HG03342 (cell line): ENCODE results near the gene PCNX2.

Source experiments
- ATAC-seq: cut with Tn5 transposase; IDR thresholded peaks from one replicate; pipeline ENCODE4 v1.9.1; 2021; ENCODE audit warnings: mild to moderate bottlenecking, moderate library complexity; ENCODE audit not compliant: unreplicated experiment

PCNX2 gene

DNA sequence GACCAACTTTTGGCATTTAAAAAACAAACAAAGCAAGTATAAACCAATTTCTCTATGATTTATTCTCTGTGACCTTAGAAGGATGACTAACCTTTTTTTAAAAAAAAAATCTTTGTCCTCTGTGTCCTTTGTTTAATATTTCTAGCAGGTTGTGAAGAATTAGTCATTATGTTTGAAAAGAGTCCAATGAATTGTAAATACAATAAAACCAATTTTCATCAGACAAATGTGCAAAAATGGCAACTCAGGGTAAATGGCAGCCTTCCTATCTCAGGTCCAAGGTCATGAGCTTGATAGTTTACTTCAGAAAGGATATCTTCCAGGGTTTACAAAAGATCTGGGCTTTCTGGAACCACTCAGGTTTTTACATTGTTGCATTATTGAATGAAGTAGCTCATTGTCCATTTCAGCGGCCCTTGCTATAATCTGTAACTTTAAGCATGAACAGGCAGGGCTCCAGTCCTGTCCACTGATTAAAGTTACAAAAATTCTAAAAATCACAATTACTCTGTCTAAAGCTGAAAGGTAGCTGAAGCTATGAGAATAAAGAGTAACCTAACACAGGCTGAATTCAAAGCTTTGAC, 20.3 kb upstream of the PCNX2 start:
- no peak for ATAC-seq

- ATAC-seq, result no peak
Measured at GRCh38 chr1:233313434-233314155, 18.1 kb upstream of the PCNX2 start.

- ATAC-seq, result no peak
Measured at GRCh38 chr1:233304489-233305102, 9.1 kb upstream of the PCNX2 start.

GRCh38 chr1:233300326-233300725, 4.8 kb upstream of the PCNX2 start:
- ATAC-seq, result no peak

- no peak for ATAC-seq
Measured at GRCh38 chr1:233299450-233299849, 3.9 kb upstream of the PCNX2 start.

GRCh38 chr1:233295975-233296322, 424 bp upstream of the PCNX2 start:
- no peak for ATAC-seq

DNA sequence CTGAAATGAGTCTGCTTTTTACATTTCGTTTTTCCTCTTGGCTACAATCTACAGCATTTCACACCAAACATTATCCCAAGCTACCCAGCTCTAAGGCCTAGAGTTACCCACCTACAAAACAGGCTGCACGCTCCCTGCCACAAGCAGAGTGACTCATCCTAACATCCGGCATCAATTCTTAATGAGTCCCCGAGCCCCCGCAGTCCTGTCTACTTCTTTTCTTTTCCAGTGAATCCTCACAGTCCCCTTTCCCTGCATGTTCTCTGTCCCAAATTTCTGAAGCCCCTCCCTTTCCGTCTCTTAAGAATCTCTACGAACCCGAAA, 650 bp downstream of the PCNX2 start:
- ATAC-seq, result peak; percentile 41

DNA sequence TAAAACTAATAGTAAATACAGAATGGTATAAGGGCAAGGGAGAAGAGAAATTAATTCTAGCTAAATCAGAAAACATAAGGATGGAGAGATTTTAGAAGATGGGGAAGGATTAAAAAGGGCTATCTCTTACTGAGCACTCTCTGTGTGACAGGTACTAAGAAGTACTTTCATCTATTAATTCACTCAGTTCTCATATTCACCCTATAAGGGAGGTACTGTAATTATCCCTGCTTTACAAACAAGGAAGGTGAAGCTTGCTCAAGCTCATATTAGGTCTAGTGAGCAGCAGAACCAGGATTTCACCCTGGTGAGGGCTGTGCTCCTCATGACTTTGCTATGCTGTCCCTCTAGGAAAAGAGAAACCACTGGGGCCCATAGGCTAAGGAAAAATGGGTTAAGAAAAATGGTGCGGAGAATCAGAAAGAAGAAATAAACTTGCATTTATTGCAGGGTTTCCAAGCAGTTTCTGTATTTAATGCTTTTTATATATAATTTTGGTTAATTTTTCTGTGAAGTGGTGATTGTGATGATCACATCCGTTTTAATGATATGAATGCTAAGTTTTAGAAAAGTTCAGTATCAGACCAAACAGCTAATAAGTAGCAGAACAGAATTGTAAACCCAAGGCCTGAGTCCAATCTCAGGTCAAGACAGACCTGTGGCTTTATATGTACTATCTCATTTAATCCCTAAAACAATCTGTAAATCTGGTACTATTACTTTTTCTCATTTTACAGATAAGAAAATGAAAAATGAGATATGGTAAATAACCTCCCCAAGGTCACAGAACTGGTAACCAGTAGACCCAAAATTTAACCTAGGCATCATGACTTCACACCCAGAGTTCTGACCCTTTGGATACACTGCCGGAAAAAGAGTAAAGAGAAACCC, 1.7 kb downstream of the PCNX2 start:
- no peak for ATAC-seq

- ATAC-seq, result no peak
Measured at GRCh38 chr1:233290396-233291034, 5.0 kb downstream of the PCNX2 start.

DNA sequence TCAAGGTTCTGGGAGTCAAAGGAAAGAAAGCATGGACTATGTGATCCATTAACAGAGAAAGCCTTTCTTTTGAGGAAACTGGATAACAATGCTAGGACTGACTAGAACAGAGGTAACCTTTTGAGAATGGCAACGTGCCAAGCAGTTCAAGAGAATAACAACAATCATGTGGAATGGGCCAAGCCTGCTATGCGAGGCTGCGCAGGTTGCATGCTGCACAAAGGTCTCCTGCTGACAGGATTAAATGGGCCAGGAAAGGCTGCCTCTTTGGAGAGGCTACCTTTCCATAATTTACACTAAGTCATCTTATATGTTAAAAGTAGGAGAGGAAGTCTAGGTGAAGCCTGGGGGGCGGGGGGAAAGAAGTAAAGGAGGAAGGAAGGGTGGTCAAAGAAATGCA, 5.8 kb downstream of the PCNX2 start:
- ATAC-seq, result no peak

GRCh38 chr1:233282582-233282886, 13.0 kb downstream of the PCNX2 start:
- no peak for ATAC-seq

GRCh38 chr1:233281711-233282581, 13.6 kb downstream of the PCNX2 start:
- peak; percentile 85 for ATAC-seq

DNA sequence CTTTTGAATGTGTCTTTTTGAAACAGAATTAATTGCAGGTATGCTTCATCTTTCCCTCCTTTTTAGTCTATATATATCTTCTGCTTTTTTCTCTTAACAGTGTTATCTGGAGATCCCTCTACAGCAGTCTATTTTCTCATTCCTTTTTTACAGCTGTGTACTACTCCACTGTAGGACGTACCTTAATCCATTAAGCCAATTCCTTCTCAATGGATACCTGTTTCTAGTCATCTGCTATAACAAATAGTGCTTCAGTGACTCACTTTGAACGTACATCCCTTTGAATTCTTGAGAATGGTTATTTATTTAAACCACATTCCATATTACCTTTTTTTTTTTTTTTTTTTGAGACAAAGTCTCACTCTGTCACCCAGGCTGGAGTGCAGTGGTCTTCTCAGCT, 15.6 kb downstream of the PCNX2 start:
- ATAC-seq, result no peak

DNA sequence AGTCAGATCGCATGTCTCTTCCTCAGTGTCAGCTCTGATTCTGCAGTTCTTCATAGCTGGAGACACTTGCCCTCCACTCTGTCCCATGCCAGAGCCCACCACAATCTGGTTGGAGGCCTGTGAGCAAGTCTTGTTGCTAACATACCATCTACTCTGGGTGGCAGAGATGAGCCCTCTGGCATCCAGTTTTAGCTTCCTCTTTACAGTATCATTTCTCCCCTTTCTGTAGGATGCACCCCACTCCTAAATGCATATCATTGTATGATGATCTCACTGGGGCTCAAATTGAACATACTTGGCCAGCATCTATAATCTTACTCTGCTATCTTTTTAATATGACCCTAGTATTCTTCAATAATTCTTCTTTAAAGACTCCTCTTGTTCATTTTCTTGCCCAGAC, 16.9 kb downstream of the PCNX2 start:
- ATAC-seq, result no peak

- ATAC-seq, result no peak
Measured at GRCh38 chr1:233277637-233278606, 17.6 kb downstream of the PCNX2 start.

DNA sequence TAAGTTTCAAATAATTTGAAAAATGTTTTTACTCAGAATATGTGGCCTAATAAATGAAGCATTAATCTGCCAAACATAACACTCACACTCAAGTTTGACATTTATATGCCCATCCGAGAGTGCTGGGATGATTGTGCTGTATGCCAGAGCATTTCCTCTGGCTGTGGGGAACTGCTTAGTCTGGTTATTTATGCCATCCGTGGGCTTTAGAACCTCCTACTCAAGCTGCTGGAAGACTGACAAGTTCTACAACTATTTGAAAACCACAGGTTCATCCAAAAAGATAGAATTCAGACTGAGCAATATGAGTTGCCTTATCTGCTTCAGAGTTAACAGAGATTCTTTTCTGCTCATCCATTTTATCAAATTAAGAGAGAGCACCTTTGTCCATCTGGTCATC, 25.9 kb downstream of the PCNX2 start:
- ATAC-seq, result no peak

DNA sequence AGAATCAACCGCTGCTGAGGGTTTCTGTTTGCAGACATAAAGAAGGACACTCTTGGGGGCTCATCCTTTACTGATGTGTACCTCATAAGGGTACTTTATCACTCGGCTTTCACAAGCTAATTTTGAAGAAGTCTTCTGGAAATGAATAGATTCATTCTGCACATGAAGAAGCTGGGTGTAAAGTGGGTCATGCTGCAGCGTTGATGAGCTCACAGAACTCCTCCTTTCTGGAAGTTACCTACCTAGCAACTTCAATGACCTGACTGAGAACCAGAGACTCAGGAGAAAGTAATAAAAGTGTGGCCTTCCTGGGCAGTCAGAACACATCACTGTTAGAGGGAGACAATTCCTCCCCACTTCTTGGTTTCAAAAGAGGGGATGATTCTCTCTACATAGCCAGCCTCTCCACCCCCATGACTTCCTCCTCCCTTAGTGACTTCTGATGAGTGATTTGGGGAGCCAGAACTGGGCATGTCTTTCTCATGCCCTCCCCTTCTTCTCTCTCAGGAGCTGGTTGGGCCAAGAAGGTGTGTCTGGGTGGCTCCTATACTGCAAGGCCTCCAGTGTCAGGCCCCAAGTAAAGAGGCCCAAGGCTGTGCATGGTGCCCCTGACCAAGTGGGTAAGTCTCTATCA, 27.0 kb downstream of the PCNX2 start:
- ATAC-seq, result no peak

DNA sequence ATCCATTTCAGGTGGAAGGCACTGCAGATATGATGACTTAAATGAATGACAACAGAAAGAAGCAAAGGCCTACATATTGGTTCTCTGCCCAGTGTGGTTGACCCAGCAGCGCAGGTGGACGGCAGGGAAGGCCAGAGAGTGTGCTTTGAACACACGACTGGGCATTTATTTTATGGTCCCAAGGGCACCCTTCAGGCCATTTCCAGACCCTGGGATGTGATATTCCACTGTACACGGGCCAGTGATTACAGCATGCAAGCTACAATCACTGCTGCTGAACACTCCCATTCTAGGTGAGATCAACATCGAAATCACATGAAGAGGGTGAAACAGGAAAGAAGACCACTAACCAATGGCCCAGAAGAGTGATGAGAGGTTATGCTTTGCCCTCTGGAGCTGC, 33.8 kb downstream of the PCNX2 start:
- ATAC-seq, result peak; percentile 17

DNA sequence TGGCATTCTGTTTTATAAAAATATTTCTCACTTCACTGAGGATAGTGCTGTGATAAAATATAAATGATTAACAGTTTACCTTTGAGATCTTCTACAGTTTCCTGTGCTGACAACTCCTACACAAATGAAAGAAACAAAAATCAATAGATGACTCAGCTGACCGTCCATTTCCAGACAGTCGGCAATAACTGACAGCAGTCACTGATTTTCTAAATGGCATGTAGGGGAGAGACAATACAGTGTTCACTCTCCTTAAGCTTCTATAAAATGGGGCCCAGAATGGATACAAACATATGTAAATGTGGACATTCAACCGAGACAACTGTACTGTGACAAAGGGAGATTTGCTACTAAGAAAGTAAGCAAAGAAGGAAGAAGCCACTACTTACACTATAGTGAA, 34.3 kb downstream of the PCNX2 start:
- peak; percentile 97 for ATAC-seq
